Activated CD4-positive, alpha-beta T cell treated with anti-CD3 and anti-CD28 coated beads, Interleukin-10, Interleukin-2, amounts not matched to agents 100 ng/mL and 50 ng/mL, durations not matched to agents 16 hours and 8 hours (primary cell): Measurements from ENCODE around the gene GALNT9.

Experiments used
- DNase-seq: peaks from one replicate; pipeline ENCODE4 v3.0.0-alpha.2; 2020

Gene GALNT9

DNA sequence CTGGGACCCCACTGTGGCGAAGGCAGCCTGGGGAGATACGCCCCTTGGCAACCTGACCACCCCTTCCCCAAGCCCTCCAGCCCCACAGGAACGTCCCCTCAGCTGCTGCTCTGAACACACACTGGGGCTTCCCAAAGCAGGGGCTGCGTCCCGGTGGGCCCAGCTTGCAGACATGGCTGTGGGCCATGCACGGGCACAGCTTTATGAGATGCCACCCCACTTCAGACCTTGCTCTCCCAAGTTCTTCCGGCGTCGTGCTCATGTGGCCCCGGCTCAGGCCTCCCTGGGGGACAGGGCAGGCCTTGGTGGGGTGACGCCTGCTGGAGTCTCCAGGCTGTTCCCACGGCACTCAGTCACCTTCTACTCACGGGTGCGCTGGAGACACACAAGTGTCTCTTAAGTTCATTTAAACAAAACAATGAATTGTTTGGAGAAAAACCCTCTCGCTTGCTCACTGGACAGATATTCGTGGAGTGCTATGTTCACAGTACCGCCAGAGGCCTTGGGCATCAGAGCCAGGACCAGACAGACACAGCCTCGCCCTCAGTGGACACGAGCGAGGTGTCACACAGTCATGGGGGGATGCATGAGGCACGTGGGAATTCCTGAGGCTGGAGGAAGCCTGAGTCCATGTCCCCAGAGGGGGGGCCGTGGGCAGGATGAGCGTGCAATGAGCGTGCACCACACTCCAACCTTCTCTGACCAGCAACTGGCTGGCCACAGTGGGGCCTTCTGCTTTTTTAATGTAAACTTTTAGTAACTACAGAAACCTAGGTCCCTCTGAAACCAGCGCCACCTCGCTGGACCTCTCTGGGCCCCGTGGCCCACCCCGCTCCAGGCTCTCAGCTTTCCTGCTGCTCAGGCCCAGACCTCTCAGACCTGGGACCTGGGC lies 4.3 kb downstream of the GALNT9 start:
- DNase-seq, result no peak

DNA sequence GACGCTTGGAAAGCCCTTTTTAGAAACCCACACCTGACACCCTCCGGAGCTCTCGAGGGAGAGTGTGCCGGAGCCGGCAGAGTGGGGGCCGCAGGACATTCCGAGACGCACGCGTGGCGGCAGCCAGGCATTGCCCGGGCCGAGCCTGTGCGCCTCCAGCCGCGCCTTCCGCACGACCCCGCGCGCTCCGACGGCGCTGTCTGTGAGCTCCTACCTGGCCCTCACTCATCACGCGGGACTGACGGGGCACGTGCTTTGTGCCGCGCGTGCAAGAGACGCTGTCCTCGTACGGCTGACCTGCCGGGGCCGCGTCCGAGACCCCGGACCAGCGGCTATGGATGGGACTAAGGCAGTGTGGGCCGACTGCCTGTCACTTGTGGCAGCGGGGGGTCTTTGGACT lies 5.2 kb downstream of the GALNT9 start:
- DNase-seq, result no peak

GRCh38 chr12:132323171-132324010 lies 6.0 kb downstream of the GALNT9 start:
- peak; percentile 10 for DNase-seq

DNA sequence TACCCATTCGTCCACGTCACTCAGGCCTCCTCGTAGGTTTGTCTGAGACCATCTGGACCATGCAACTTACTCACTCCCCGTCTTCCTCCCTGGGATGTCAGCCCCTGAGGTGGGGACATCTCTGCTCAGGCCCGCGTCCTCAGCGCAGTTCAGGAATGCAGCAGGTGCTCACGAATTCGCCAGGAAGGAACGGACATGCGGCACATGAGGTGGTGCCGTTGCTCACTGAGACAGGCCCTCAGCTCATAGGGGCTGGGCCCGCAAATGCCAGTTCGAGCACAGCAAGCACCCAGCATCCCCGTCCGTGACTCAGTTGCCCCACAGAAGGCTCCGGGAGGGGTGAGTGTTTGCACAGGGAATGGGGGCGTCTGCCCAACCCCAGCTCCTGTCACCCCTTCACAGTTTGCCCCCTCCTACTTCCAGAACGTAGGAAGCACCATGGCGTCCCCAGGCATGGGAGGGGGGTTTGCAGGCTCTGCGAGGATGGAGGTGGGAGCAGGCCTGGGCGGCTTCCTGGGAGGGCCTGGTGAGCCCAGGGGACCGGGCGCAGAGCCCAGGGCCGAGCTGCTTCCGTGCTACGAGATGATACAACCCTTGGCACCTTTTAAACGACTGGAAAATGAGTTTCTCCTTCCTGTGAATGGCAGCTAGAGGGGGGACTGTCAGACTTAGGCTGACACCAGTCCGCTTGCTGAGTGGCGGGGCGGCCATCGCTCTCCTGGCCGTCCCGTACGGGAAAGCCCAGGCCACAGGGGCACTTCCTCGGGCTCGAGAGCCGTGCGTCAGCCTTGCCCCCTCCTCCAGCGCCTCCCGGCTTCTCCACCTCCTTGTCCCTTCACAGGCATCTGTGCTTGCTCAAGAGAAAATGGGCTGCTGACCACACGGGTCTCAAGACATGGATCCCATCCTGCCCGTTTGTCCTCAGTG lies 6.9 kb downstream of the GALNT9 start:
- no peak for DNase-seq

DNA sequence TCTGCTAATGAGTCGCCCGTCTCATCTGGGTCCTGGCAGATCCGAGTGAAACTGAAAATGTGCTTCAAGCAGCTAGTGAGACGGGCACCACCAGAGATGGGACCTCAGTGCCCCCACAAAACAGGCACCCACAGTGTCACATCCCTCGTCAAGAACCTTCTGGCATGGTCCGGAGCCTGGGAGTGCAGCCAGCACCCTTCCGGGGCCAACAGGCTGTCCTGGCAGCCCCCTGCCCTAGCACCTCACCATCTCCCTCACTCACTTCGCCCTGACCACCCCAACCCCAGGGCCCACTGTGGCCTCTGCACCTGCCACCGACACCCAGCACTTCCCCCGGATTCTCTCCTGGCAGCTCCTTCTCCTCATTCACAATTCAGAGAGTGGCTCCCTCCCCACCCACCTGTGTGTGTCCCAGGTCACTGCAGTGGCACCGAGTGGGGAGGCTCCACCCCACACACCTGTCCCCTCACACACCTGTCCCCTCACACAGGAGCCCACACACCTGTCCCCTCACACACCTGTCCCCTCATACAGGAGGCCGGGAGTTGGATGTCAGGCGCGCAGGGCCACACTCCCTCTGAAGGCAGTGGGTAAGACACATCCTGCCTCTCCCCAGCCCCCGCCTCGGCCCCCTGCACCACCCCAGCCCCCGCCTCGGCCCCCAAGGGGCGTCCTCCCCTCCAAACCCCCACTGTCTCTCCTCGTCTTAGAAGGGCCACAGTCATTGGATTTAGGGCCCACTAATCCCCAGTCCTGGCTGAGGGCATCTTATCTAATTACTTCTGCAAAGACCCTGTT lies 7.9 kb downstream of the GALNT9 start:
- no peak for DNase-seq

DNA sequence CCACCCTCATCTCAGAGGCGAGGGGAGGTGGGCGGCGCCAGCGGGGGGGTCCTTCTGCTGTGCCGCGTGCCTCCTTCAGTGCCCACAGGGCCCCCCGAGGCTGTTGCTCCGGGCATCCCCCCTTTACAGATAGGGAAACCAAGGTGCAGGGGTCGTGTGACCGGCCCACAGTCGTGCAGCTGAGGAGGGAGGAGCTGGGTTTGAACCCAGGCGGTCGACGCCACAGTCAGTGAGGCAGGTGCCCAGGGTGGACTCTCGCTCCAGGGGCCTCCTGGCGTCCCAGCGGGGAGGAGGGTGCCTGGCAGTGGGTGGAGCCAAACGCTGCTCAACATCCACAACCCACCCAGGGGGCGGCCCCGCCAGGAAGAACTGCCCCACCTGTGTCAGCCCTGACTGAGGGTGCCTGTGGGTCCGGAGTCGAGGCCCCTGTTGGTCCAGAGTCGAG lies 8.6 kb downstream of the GALNT9 start:
- DNase-seq, result no peak

GRCh38 chr12:132319991-132320570 lies 9.3 kb downstream of the GALNT9 start:
- no peak for DNase-seq

DNA sequence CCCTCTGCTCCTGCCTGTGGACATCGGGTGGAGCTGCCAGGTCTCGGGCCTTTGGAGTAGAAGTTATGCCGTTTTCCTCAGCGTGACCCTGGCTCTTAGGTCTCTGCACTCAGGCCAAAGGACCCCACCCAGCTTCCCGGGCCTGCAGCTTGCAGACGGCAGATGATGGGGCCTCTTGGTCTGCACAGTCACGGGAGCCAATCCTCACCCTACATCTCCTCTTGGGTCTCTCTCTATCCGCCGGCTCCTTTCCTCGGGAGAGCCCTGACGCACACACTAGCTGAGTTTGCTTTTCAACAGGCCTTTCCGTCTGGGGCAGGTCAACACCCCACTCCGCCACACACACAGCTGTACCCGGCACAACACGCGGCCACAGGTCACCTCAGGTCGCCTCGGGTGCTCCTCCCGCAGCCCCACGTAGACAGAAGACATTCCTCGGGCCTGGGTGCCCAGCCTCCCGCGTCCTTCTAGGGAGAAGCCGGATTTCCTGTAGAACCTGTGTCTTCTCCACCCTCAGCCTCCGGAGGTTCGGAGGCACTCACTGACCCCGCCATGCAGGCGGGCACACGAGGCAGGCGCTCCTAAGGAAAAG lies 9.9 kb downstream of the GALNT9 start:
- no peak for DNase-seq

DNA sequence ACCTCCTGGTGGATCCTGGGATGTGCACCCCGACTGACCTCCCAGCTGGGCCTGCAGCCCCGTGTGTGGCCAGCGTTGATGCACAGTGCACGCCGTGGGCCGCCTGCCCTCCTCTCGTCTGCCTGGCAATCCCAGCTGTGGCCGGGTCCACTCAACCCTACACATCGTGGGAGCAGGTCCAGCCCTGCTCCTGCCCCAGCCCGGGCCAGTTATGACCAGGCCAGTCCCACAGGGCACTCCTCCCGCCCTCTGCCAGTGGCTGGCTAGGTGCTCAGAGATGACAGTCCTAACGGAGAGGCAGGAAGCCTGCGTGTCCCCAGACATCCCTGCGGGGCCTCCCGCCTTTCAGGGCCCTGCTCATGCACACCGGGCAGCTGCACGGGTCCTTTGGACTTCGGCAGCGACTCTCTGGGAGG lies 10.8 kb downstream of the GALNT9 start:
- DNase-seq, result no peak

DNA sequence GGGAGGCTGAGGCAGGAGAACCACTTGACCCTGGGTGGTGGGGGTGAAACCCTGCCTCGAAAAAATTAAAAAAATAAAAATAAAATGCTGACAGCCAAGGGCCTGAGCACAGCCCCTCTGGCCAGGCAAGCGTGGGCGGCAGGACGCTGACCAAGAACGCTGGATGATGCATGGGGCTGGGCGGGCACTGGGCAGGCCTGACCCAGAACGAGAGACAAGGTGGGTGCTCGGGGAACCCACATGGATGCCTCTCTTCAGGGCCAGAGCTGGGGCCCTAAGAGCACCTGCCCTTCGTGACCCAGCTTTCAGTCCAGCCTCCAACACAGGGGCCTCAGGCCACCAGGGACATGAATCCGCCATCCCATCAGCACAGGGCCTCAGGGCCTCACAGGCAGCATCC lies 11.3 kb downstream of the GALNT9 start:
- DNase-seq, result no peak

- no peak for DNase-seq
These were observed 12.0 kb downstream of the GALNT9 start for GRCh38 chr12:132317233-132317938.

DNA sequence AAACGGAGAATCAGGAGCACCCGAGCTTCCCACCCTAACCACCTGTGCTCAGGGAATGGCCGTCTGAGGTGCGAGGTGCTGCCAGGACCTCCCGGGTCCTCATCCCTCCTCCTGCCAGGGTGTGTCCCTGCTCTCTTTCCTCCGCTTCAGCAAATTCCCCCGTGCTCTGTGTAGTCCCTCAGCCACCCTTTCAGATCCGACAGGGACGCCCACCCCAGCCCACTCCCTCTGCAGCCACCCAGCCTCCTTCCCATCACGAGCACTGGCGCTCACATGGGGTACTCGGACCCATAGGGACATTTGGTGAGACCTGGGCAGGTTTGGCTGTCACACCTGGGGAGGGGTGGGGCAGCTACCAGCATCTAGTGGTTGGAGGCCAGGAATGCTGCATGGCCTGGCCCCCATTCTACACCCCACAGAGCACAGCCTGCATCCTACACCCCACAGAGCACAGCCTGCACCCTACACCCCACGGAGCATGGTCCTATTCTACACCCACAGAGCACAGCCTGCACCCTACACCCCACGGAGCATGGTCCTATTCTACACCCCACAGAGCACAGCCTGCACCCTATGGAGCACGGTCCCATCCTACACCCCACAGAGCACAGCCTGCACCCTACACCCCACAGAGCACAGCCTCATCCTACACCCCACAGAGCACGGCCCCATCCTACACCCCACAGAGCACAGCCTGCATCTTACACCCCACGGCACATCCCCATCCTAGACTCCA lies 12.7 kb downstream of the GALNT9 start:
- no peak for DNase-seq

DNA sequence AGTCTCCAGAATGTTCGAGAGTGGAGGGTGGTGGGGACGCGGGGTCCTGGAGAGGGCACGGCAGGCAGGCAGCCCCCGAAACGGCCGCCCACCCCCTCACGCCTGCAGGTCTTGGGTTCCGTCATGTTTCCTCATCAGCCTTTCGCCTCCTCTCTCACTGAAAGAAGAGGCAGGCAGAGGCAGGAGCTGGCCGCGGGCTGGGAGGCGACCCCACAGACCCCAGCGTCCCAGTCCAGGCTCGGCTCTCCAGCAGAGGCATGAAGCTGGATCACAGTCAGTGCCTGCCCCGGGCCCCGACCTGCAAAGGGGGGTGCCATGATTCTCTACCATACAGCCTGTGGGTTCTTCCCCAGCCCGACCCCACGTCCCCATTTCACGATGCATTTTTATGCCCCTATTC lies 13.4 kb downstream of the GALNT9 start:
- DNase-seq, result no peak

DNA sequence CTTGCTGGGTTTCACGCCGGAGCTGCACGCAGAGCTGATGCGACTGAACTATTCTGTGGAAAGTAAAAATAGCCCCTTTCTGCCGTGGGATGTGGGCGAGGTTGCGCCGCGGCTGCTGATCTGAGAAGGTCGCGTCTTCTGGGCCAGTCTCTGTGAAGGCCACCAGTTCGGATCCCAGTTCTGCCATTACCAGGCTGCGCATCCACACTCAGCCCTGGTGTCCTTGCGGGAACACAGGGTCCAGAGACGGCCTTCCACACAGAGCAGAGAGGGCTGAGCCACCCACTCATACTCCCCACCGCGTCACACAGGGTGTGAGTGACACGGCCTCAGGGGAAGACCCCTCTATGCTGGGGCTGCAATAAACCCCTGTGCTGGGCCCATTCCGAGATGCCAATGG lies 13.9 kb downstream of the GALNT9 start:
- no peak for DNase-seq

- no peak for DNase-seq
These were observed 14.7 kb downstream of the GALNT9 start for GRCh38 chr12:132314516-132315233.

DNA sequence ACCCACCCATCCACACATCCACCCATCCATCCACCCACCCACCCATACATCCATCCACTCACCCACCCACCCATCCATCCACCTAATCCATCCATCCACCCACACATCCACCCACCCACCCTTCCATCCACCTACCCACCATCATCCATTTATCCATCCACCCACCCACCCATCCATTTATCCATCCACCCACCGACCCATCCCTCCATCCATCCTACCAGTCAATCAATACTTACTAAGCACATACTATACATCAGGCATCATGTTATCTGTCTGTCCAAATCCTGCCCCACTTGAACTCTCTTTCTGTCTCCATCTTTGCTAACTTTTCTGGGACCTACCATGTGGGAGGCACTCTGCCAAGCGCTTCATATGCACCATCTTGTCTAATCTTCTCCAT lies 15.4 kb downstream of the GALNT9 start:
- no peak for DNase-seq

GRCh38 chr12:132313182-132313581 lies 16.2 kb downstream of the GALNT9 start:
- no peak for DNase-seq

- DNase-seq, result no peak
These were observed 16.9 kb downstream of the GALNT9 start for GRCh38 chr12:132312516-132312915.
